HG03571 (cell line): ENCODE measurements around the gene SLC7A8.

Experiments used
- ATAC-seq: cut with Tn5 transposase; IDR thresholded peaks from one replicate; pipeline ENCODE4 v1.9.1; 2021; ENCODE audit not compliant: unreplicated experiment

SLC7A8 gene

GRCh38 chr14:23095196-23096108 lies 88.0 kb downstream of the SLC7A8 start, which contains the start of gene C14orf119:
Gene C14orf119, plus strand, starts transcription at chr14:23095505. Its CDS starts 2,154 bp downstream, at chr14:23097659.
- ATAC-seq: peak; percentile 90

- ATAC-seq: peak; percentile 34
These were observed 88.7 kb downstream of the SLC7A8 start, which contains the start of gene ACIN1 for GRCh38 chr14:23094666-23095195. Gene ACIN1, minus strand, starts transcription at chr14:23095136. Its CDS starts 24 bp downstream, at chr14:23095112.

GRCh38 chr14:23093991-23094665 lies 89.3 kb downstream of the SLC7A8 start:
- peak; percentile 14 for ATAC-seq

GRCh38 chr14:23093526-23093925 lies 89.9 kb downstream of the SLC7A8 start:
- ATAC-seq: no peak

GRCh38 chr14:23093104-23093503 lies 90.4 kb downstream of the SLC7A8 start:
- no peak for ATAC-seq

GRCh38 chr14:23091294-23092225 lies 91.9 kb downstream of the SLC7A8 start:
- no peak for ATAC-seq

GRCh38 chr14:23090254-23090636 lies 93.2 kb downstream of the SLC7A8 start:
- no peak for ATAC-seq

GRCh38 chr14:23089498-23090253 lies 93.8 kb downstream of the SLC7A8 start:
- ATAC-seq: no peak

- ATAC-seq: no peak
These were observed 96.9 kb downstream of the SLC7A8 start for GRCh38 chr14:23086565-23086964.

GRCh38 chr14:23085458-23085857 lies 98.0 kb downstream of the SLC7A8 start:
- no peak for ATAC-seq

GRCh38 chr14:23080474-23080873 lies 103.0 kb downstream of the SLC7A8 start:
- ATAC-seq: no peak

- no peak for ATAC-seq
These were observed 103.7 kb downstream of the SLC7A8 start for GRCh38 chr14:23079716-23080115.

GRCh38 chr14:23078692-23079116 lies 104.8 kb downstream of the SLC7A8 start:
- ATAC-seq: no peak

GRCh38 chr14:23077962-23078361 lies 105.5 kb downstream of the SLC7A8 start:
- ATAC-seq: no peak

- ATAC-seq: no peak
These were observed 106.6 kb downstream of the SLC7A8 start for GRCh38 chr14:23076785-23077408.
